Central memory CD4-positive, alpha-beta T cell (primary cell): Measurements from ENCODE around the gene REL.

Source experiments
- DNase-seq: peaks from one replicate; pipeline ENCODE4 v3.0.0; 2022

REL gene

GRCh38 chr2:60966507-60967405 is 85.4 kb downstream of the REL start:
- DNase-seq = no peak

GRCh38 chr2:60972889-60973656 is 91.7 kb downstream of the REL start:
- DNase-seq = no peak

DNA sequence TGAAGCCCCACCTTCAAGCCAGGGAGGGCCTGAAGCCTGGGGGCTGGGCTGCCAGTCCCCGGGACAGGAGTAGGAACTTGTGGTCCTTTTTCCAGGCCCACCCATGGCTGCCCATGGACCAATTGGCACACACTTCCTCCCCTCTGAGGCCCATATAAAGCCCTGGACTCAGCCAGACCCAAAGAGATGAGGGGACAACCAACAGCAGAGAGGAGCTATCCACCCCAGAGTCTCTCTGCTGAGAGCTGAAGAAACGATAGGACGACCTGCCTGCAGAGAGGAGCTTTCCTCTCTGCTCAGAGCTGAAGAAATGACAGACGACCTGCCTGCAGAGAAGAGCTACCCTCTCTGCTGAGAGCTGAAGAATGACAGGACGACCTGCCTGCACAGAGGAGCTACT is 92.3 kb downstream of the REL start:
- no peak for DNase-seq

DNA sequence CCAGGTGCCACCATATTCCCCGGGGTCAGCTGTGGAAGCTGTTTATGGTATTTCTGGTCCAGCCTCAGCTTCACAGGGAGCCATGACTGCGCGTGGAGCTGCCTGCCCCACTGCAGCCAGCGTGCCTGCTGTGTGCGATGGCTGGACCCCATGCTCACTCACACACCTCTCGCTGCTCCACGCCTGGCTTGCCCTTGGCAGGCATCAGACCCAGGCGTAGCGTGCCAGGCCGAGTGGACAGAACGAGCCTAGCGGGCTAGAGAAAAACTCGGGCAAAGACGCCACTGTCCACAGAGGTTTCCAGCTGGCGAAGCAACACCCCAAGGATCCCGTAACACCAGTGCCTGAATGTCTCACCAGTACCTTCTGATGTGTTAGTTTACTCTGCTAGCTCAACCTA is 93.3 kb downstream of the REL start:
- DNase-seq = no peak
